ENCODE data around the gene CLEC4M.
"Not testable (repeated sequence)": the region's sequence is repeated elsewhere in the genome, so short reads cannot be mapped to it uniquely, and the experiment has no call there.

The CLEC4M gene

DNA sequence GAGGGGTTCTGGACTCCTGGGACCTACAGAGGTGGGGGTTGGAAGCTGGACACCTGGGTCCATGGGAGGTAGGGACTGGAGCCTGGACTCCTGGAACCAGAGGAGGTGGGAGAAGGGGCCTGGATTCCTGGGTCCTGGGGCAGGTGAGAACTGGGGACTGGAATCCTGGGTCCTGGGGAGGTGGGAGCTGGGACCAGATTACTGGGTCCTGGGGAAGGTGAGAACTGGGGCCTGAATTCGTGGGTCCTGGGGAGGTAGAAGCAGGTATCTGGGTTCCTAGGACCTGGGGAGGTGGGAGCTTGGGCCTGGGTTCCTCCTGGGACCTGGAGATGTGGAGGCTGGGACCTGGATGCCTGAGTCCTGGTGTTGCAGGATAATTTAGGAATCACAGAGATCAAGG is 653 bp downstream of the CLEC4M start:
- Histone ChIP-seq H3K27me3 (ENCODE audit: insufficient read depth, insufficient read length) (peaks cover 8% of the 10 kb centered on the region), H3K4me1 (ENCODE audit: insufficient read depth, insufficient read length) (peaks cover 4% of the 10 kb centered on the region), H3K9ac (ENCODE audit: insufficient read length, low read depth) (peak overlapping the region; percentile 8), H3K4me3 (ENCODE audit: insufficient read length, low read depth) (no peak overlapping the region), H3K9me3 (ENCODE audit: insufficient read depth, low read length) (peaks cover 9% of the 10 kb centered on the region), H3K36me3 (ENCODE audit: insufficient read depth, insufficient read length, low read length) (no peaks in the 10 kb centered on the region)
- TF ChIP-seq YY1 (IDR thresholded peaks at IDR 0.05; ENCODE audit: insufficient read depth, insufficient read length) (no peak), ZNF274 (IDR thresholded peaks at IDR 0.05; ENCODE audit: low read depth, low read length) (no peak), SUZ12 (IDR thresholded peaks at IDR 0.05; ENCODE audit: extremely low read depth, insufficient read depth, insufficient read length) (no peak)
- no peak for DNase-seq (ENCODE audit: low read depth, low spot score)

DNA sequence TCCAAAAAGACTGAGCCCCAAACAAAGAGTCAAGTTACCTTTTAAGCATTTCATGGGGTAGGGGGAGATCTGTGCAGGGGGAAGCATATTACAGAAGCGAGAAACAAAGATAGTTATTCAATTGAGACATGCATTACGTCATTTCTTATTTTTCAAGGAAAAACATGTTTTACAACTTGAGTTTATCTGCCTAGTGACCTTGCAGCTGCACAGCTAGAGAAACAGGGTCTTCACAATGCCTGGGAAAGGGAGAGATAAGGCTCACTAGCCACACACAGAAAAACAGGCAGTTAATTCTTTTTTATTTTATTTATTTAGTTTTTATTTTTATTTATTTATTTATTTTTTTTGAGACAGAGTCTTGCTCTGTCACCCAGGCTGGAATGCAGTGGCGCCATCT is 1.1 kb downstream of the CLEC4M start:
- not testable (repeated sequence) for H3K9ac ChIP-seq (ENCODE audit: insufficient read length, low read depth); DNase-seq (ENCODE audit: low read depth, low spot score); H3K9me3 ChIP-seq (ENCODE audit: insufficient read depth, low read length)

DNA sequence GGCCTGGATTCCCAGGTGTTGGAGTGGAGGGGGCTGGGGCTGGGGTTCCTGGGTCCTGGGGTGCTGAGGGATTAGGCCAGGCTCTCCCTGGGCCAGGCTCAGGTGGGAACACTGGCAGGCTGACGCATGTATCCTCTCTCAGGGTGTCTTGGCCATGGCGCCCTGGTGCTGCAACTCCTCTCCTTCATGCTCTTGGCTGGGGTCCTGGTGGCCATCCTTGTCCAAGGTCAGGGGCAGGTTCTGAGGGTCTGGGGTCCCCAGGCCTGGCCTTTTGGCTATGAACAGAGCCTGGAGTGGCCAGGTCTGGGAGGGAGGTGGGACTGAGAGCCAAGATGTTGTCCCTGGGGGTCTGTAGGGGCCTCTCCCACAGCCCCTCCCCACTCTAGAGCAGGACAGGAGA is 2.0 kb downstream of the CLEC4M start:
- H3K9ac ChIP-seq (ENCODE audit: insufficient read length, low read depth); H3K9me3 ChIP-seq (ENCODE audit: insufficient read depth, low read length); H3K4me1 ChIP-seq (ENCODE audit: insufficient read depth, insufficient read length); H3K4me3 ChIP-seq (ENCODE audit: insufficient read length, low read depth); H3K36me3 ChIP-seq (ENCODE audit: insufficient read depth, insufficient read length, low read length); DNase-seq (ENCODE audit: low read depth, low spot score): not testable (repeated sequence)
- H3K27me3 ChIP-seq (ENCODE audit: insufficient read depth, insufficient read length), result peaks cover 14% of the 10 kb centered on the region

More for the DNA sequence above, 1.1 kb downstream of the CLEC4M start:
- not testable (repeated sequence) for H3K4me1 ChIP-seq (ENCODE audit: insufficient read depth, insufficient read length); H3K4me3 ChIP-seq (ENCODE audit: insufficient read length, low read depth); H3K27me3 ChIP-seq (ENCODE audit: insufficient read depth, insufficient read length); H3K36me3 ChIP-seq (ENCODE audit: insufficient read depth, insufficient read length, low read length)

DNA sequence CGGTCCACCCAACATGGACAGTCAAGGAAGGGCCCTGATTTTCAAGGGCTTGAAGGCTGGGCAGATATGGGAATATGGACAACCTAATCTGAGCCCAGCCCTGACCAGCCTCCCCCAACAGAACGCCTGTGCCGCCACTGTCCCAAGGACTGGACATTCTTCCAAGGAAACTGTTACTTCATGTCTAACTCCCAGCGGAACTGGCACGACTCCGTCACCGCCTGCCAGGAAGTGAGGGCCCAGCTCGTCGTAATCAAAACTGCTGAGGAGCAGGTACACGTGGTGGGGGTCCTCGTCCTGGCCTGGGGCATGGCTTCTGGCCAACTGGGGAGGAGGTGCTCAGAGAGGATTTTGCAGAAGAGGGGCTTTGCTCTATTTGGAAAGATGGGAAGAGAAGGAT is 3.5 kb downstream of the CLEC4M start:
- DNase-seq (ENCODE audit: low read depth, low spot score), result no peak
- TF ChIP-seq ZNF274 (IDR thresholded peaks at IDR 0.05; ENCODE audit: low read depth, low read length), result no peak
- no peak for TF ChIP-seq SUZ12 (IDR thresholded peaks at IDR 0.05; ENCODE audit: extremely low read depth, insufficient read depth, insufficient read length)
- TF ChIP-seq YY1 (IDR thresholded peaks at IDR 0.05; ENCODE audit: insufficient read depth, insufficient read length), result no peak
- peaks cover 14% of the 10 kb centered on the region for H3K27me3 ChIP-seq (ENCODE audit: insufficient read depth, insufficient read length)

DNA sequence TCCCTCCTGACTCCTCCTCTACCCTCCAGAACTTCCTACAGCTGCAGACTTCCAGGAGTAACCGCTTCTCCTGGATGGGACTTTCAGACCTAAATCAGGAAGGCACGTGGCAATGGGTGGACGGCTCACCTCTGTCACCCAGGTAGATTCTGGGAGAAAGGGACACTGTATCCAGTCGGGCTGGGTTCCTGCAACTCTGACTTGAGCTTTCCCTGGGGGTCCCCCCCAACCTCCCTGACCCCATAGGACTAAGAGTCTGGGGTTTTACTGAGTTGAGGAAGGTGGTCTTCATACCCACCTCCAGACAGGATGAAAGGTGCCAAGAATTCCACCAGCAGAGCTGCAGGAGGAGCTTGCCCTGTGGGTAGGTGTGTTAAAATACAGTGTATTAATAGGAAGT is 4.4 kb downstream of the CLEC4M start:
- no peak for DNase-seq (ENCODE audit: low read depth, low spot score)
- Histone ChIP-seq H3K27me3 (ENCODE audit: insufficient read depth, insufficient read length) (peaks cover 14% of the 10 kb centered on the region), H3K9ac (ENCODE audit: insufficient read length, low read depth) (no peak overlapping the region), H3K9me3 (ENCODE audit: insufficient read depth, low read length) (no peaks in the 10 kb centered on the region), H3K36me3 (ENCODE audit: insufficient read depth, insufficient read length, low read length) (no peaks in the 10 kb centered on the region), H3K4me3 (ENCODE audit: insufficient read length, low read depth) (no peak overlapping the region), H3K4me1 (ENCODE audit: insufficient read depth, insufficient read length) (peaks cover 3% of the 10 kb centered on the region)
- TF ChIP-seq YY1 (IDR thresholded peaks at IDR 0.05; ENCODE audit: insufficient read depth, insufficient read length), result no peak
- TF ChIP-seq SUZ12 (IDR thresholded peaks at IDR 0.05; ENCODE audit: extremely low read depth, insufficient read depth, insufficient read length), result no peak
- TF ChIP-seq ZNF274 (IDR thresholded peaks at IDR 0.05; ENCODE audit: low read depth, low read length), result no peak

More for the DNA sequence above, 3.5 kb downstream of the CLEC4M start:
- H3K9me3 ChIP-seq (ENCODE audit: insufficient read depth, low read length), result no peaks in the 10 kb centered on the region
- H3K36me3 ChIP-seq (ENCODE audit: insufficient read depth, insufficient read length, low read length), result no peaks in the 10 kb centered on the region
- H3K4me1 ChIP-seq (ENCODE audit: insufficient read depth, insufficient read length), result peaks cover 3% of the 10 kb centered on the region
- no peak overlapping the region for H3K9ac ChIP-seq (ENCODE audit: insufficient read length, low read depth)
- H3K4me3 ChIP-seq (ENCODE audit: insufficient read length, low read depth), result no peak overlapping the region

DNA sequence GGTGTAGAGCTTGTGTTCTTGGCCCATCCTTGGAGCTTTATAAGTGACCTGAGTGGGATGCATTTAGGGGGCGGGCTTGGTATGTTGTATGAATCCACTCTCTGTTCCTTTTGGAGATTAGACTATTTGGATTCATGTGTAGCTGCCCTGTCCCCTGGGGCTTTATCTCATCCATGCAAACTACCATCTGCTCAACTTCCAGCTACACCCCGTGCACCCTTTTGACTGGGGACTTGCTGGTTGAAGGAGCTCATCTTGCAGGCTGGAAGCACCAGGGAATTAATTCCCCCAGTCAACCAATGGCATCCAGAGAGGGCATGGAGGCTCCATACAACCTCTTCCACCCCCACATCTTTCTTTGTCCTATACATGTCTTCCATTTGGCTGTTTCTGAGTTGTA is 6.1 kb downstream of the CLEC4M start:
- H3K9me3 ChIP-seq (ENCODE audit: insufficient read depth, low read length), result no peaks in the 10 kb centered on the region
- H3K9ac ChIP-seq (ENCODE audit: insufficient read length, low read depth), result no peak overlapping the region
- H3K4me3 ChIP-seq (ENCODE audit: insufficient read length, low read depth), result no peak overlapping the region
- peaks cover 14% of the 10 kb centered on the region for H3K27me3 ChIP-seq (ENCODE audit: insufficient read depth, insufficient read length)
- DNase-seq (ENCODE audit: low read depth, low spot score), result no peak
- H3K4me1 ChIP-seq (ENCODE audit: insufficient read depth, insufficient read length), result peaks cover 2% of the 10 kb centered on the region
- TF ChIP-seq YY1 (IDR thresholded peaks at IDR 0.05; ENCODE audit: insufficient read depth, insufficient read length) (no peak), SUZ12 (IDR thresholded peaks at IDR 0.05; ENCODE audit: extremely low read depth, insufficient read depth, insufficient read length) (no peak), ZNF274 (IDR thresholded peaks at IDR 0.05; ENCODE audit: low read depth, low read length) (no peak)
- no peaks in the 10 kb centered on the region for H3K36me3 ChIP-seq (ENCODE audit: insufficient read depth, insufficient read length, low read length)

DNA sequence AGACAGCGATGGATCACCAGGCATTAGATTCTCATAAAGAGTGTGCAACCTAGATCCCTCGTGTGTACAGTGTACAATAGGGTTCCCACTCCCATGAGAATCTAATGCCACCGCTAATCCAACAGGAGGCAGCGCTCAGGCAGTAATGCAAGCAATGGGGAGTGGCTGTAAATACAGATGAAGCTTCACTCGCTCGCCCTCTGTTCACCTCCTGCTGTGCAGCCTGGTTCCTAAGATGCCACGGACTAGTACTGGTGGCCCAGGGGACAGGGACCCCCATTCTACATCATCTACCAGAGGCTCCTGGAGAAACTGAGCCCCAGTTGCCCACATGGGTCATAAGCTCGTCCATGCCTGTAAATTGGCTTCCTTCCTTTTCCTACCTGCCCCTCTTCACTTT is 8.0 kb downstream of the CLEC4M start:
- TF ChIP-seq ZNF274 (IDR thresholded peaks at IDR 0.05; ENCODE audit: low read depth, low read length) (no peak), SUZ12 (IDR thresholded peaks at IDR 0.05; ENCODE audit: extremely low read depth, insufficient read depth, insufficient read length) (no peak), YY1 (IDR thresholded peaks at IDR 0.05; ENCODE audit: insufficient read depth, insufficient read length) (no peak)
- H3K36me3 ChIP-seq (ENCODE audit: insufficient read depth, insufficient read length, low read length), result no peaks in the 10 kb centered on the region
- no peak for DNase-seq (ENCODE audit: low read depth, low spot score)
- peaks cover 2% of the 10 kb centered on the region for H3K4me1 ChIP-seq (ENCODE audit: insufficient read depth, insufficient read length)
- peaks cover 13% of the 10 kb centered on the region for H3K27me3 ChIP-seq (ENCODE audit: insufficient read depth, insufficient read length)
- no peak overlapping the region for H3K4me3 ChIP-seq (ENCODE audit: insufficient read length, low read depth)
- no peak overlapping the region for H3K9ac ChIP-seq (ENCODE audit: insufficient read length, low read depth)
- H3K9me3 ChIP-seq (ENCODE audit: insufficient read depth, low read length), result no peaks in the 10 kb centered on the region

DNA sequence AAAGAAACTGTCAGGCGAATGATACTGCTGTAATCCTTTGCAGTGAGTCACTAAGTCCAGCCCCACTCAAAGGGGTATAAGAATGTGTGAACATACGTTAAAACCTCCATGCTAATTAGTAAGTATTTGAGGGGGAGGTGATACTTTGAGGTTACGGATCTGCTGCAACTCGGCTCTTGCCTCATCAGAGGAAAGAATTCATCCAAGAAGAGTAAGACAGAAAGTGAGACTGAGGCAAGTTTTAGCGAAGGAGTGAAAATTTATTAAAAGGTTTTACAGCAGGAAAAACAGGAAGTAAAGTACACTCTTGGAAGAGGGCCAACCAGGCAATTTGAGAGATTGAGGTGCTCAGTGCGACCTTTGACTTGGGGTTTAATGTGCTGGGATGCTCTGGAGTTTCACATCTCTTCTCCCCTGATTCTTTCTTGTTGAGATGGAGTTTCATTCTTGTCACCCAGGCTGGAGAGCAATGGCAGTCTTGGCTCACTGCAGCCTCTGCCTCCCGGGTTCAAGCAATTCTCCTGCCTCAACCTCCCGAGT is 9.8 kb downstream of the CLEC4M start:
- Histone ChIP-seq H3K4me3 (ENCODE audit: insufficient read length, low read depth) (no peak overlapping the region), H3K36me3 (ENCODE audit: insufficient read depth, insufficient read length, low read length) (no peaks in the 10 kb centered on the region), H3K4me1 (ENCODE audit: insufficient read depth, insufficient read length) (peaks cover 2% of the 10 kb centered on the region), H3K27me3 (ENCODE audit: insufficient read depth, insufficient read length) (peaks cover 9% of the 10 kb centered on the region), H3K9me3 (ENCODE audit: insufficient read depth, low read length) (no peaks in the 10 kb centered on the region), H3K9ac (ENCODE audit: insufficient read length, low read depth) (no peak overlapping the region)
- TF ChIP-seq SUZ12 (IDR thresholded peaks at IDR 0.05; ENCODE audit: extremely low read depth, insufficient read depth, insufficient read length), result no peak
- no peak for TF ChIP-seq ZNF274 (IDR thresholded peaks at IDR 0.05; ENCODE audit: low read depth, low read length)
- no peak for TF ChIP-seq YY1 (IDR thresholded peaks at IDR 0.05; ENCODE audit: insufficient read depth, insufficient read length)
- DNase-seq (ENCODE audit: low read depth, low spot score), result no peak

Measured in NT2/D1 (cell line).